SU-DHL-6 (cell line): ENCODE results near the gene PDE12.

ENCODE experiments used
- H2AFZ ChIP-seq: fragments of 200-600 bp; sonication (generic); 2 replicates; pipeline ENCODE4 v1.6.1; 2014; ENCODE audit warnings: low read depth, mild to moderate bottlenecking, moderate library complexity, mixed read lengths, antibody characterized with exemption, low read length; ENCODE audit not compliant: severe bottlenecking
- H3F3A ChIP-seq: fragments of 200-600 bp; shearing (Covaris generic); 2 replicates; pipeline ENCODE4 v1.6.0; 2016; ENCODE audit warnings: antibody characterized with exemption, mild to moderate bottlenecking; ENCODE audit not compliant: insufficient read depth
- H3K27ac ChIP-seq: fragments of 200-600 bp; sonication (generic); 2 replicates; pipeline ENCODE4 v1.5.1; 2016; ENCODE audit warnings: low read depth, mild to moderate bottlenecking, low read length, moderate library complexity, mixed read lengths
- H3K27me3 ChIP-seq: fragments of 200-600 bp; sonication (generic), shearing (Covaris generic); 2 replicates; pipeline ENCODE4 v1.6.0; 2014; ENCODE audit warnings: mild to moderate bottlenecking, low read length
- H3K36me3 ChIP-seq: fragments of 200-600 bp; sonication (generic); 2 replicates; pipeline ENCODE4 v1.6.1; 2014; ENCODE audit warnings: mild to moderate bottlenecking, low read length, mixed read lengths
- H3K4me2 ChIP-seq: fragments of 300-600, 200-600 bp; shearing (Covaris generic), sonication (generic); 2 replicates; pipeline ENCODE4 v1.6.0; 2014; ENCODE audit warnings: low read length, low read depth, mild to moderate bottlenecking; ENCODE audit not compliant: poor library complexity, severe bottlenecking
- H3K4me3 ChIP-seq: fragments of 200-600 bp; sonication (generic); 2 replicates; pipeline ENCODE4 v1.5.1; 2014; ENCODE audit warnings: antibody characterized with exemption, low read length, mild to moderate bottlenecking, mixed read lengths; ENCODE audit not compliant: insufficient read depth, poor library complexity, severe bottlenecking
- H3K79me2 ChIP-seq: fragments of 200-600 bp; sonication (generic); 2 replicates; pipeline ENCODE4 v1.6.1; 2014; ENCODE audit warnings: mild to moderate bottlenecking, low read length, moderate library complexity; ENCODE audit not compliant: insufficient read depth
- H3K9ac ChIP-seq: fragments of 200-600 bp; sonication (generic); 2 replicates; pipeline ENCODE4 v1.7.0; 2014; ENCODE audit warnings: mild to moderate bottlenecking, low read length
- H3K9me2 ChIP-seq: fragments of 200-600 bp; sonication (generic); replicated peaks from 2 replicates; pipeline ENCODE4 v1.6.1; 2014; ENCODE audit warnings: low read length; ENCODE audit not compliant: insufficient read depth
- H3K9me3 ChIP-seq: fragments of 200-600 bp; sonication (generic); 2 replicates; pipeline ENCODE4 v1.6.1; 2014; ENCODE audit warnings: low read length, mixed read lengths; ENCODE audit not compliant: insufficient read depth
- H4K20me1 ChIP-seq: fragments of 200-600 bp; sonication (generic); 2 replicates; pipeline ENCODE4 v1.6.1; 2014; ENCODE audit warnings: low read depth, mild to moderate bottlenecking, antibody characterized with exemption, low read length, moderate library complexity, mixed read lengths
- CTCF ChIP-seq: fragments of 200-600 bp; sonication (generic); IDR thresholded peaks from one replicate; pipeline ENCODE4 v1.5.1; 2017; ENCODE audit warnings: antibody characterized with exemption, mild to moderate bottlenecking, low read length, moderate library complexity; ENCODE audit not compliant: insufficient read depth, poor library complexity, severe bottlenecking
- EZH2phosphoT487 ChIP-seq: fragments of 200-600 bp; sonication (generic), shearing (Covaris generic); conservative IDR thresholded peaks from 2 replicates; pipeline ENCODE4 v1.6.1; 2018; ENCODE audit warnings: mild to moderate bottlenecking, antibody characterized with exemption, low read length, moderate library complexity, mixed read lengths

Gene PDE12

GRCh38 chr3:57575966-57576626 lies 20.0 kb downstream of the PDE12 start:
- Histone ChIP-seq H3K9me2 (no peaks in the 10 kb centered on the region), H4K20me1 (no peaks in the 10 kb centered on the region), H3K27ac (no peak overlapping the region), H3K79me2 (peaks cover 27% of the 10 kb centered on the region), H3K4me2 (no peak overlapping the region), H3K4me3 (no peak overlapping the region), H3K36me3 (peaks cover 27% of the 10 kb centered on the region; the same call in 1 of the 2 replicates), H2AFZ (no peak overlapping the region), H3K27me3 (no peaks in the 10 kb centered on the region), H3K9ac (no peak overlapping the region), H3F3A (peaks cover 24% of the 10 kb centered on the region; the same call in 1 of the 2 replicates), H3K9me3 (no peaks in the 10 kb centered on the region)
- no peak for TF ChIP-seq CTCF
- no peak for TF ChIP-seq EZH2phosphoT487

- H3K9ac ChIP-seq = no peak overlapping the region
- H3K4me2 ChIP-seq = no peak overlapping the region
- no peak overlapping the region for H3K27ac ChIP-seq
- peaks cover 28% of the 10 kb centered on the region for H3K79me2 ChIP-seq
- TF ChIP-seq EZH2phosphoT487 (no peak), CTCF (no peak)
- H4K20me1 ChIP-seq = no peaks in the 10 kb centered on the region
- no peaks in the 10 kb centered on the region for H3K27me3 ChIP-seq
- H3K9me3 ChIP-seq = no peaks in the 10 kb centered on the region
- H3K4me3 ChIP-seq = no peak overlapping the region
- H3K9me2 ChIP-seq = no peaks in the 10 kb centered on the region
- peaks cover 23% of the 10 kb centered on the region; the same call in 1 of the 2 replicates for H3K36me3 ChIP-seq
- peaks cover 20% of the 10 kb centered on the region; the same call in 1 of the 2 replicates for H3F3A ChIP-seq
- no peak overlapping the region for H2AFZ ChIP-seq
Observed at GRCh38 chr3:57577801-57578200, 21.7 kb downstream of the PDE12 start.

GRCh38 chr3:57582474-57583168 lies 26.5 kb downstream of the PDE12 start:
- peaks cover 9% of the 10 kb centered on the region; the same call in 1 of the 2 replicates for H4K20me1 ChIP-seq
- no peak overlapping the region for H3K4me2 ChIP-seq
- H3K36me3 ChIP-seq = peaks cover 4% of the 10 kb centered on the region; the same call in 1 of the 2 replicates
- TF ChIP-seq EZH2phosphoT487 (no peak), CTCF (no peak)
- H3K27ac ChIP-seq = no peak overlapping the region
- no peak overlapping the region for H2AFZ ChIP-seq
- H3K9me2 ChIP-seq = no peaks in the 10 kb centered on the region
- peaks cover 8% of the 10 kb centered on the region for H3F3A ChIP-seq
- H3K27me3 ChIP-seq = no peaks in the 10 kb centered on the region
- no peaks in the 10 kb centered on the region for H3K9me3 ChIP-seq
- H3K9ac ChIP-seq = no peak overlapping the region
- H3K79me2 ChIP-seq = peaks cover 56% of the 10 kb centered on the region
- no peak overlapping the region for H3K4me3 ChIP-seq
